Stimulated activated CD8-positive, alpha-beta memory T cell treated with anti-CD3 and anti-CD28 coated beads, Interleukin-12 subunit alpha, Interleukin-12 subunit beta, amount 100 ng/mL, for 24 hours (primary cell): ENCODE measurements around the gene RASGRF2.
"Not testable (repeated sequence)": the region's sequence is repeated elsewhere in the genome, so short reads cannot be mapped to it uniquely, and the experiment has no call there.

Experiments used
- DNase-seq: peaks from one replicate; pipeline ENCODE4 v3.0.0-alpha.2; 2020; ENCODE audit errors: extremely low read depth

RASGRF2 gene

GRCh38 chr5:81238460-81238859, 278.3 kb downstream of the RASGRF2 start:
- DNase-seq: no peak

- DNase-seq: no peak
Observed at GRCh38 chr5:81239613-81240012, 279.4 kb downstream of the RASGRF2 start.

GRCh38 chr5:81241001-81241400, 280.8 kb downstream of the RASGRF2 start:
- no peak for DNase-seq

- no peak for DNase-seq
Observed at GRCh38 chr5:81241961-81242648, 281.9 kb downstream of the RASGRF2 start.

GRCh38 chr5:81242906-81243436, 282.8 kb downstream of the RASGRF2 start:
- no peak for DNase-seq

- DNase-seq: no peak
Observed at GRCh38 chr5:81244451-81244850, 284.3 kb downstream of the RASGRF2 start.

GRCh38 chr5:81245871-81246235, 285.7 kb downstream of the RASGRF2 start:
- DNase-seq: no peak

GRCh38 chr5:81246697-81247096, 286.5 kb downstream of the RASGRF2 start:
- no peak for DNase-seq

- DNase-seq: no peak
Observed at GRCh38 chr5:81247441-81247972, 287.3 kb downstream of the RASGRF2 start.

- no peak for DNase-seq
Observed at GRCh38 chr5:81249240-81249639, 289.1 kb downstream of the RASGRF2 start.

- DNase-seq: no peak
Observed at GRCh38 chr5:81250004-81250403, 289.8 kb downstream of the RASGRF2 start.

- no peak for DNase-seq
Observed at GRCh38 chr5:81251922-81252321, 291.8 kb downstream of the RASGRF2 start.

- DNase-seq: no peak
Observed at GRCh38 chr5:81252904-81253303, 292.7 kb downstream of the RASGRF2 start.

GRCh38 chr5:81253875-81254274, 293.7 kb downstream of the RASGRF2 start:
- no peak for DNase-seq

GRCh38 chr5:81254886-81255559, 294.9 kb downstream of the RASGRF2 start:
- no peak for DNase-seq

GRCh38 chr5:81256766-81257165, 296.6 kb downstream of the RASGRF2 start:
- DNase-seq: no peak

- not testable (repeated sequence) for DNase-seq
Observed at GRCh38 chr5:81262796-81263195, 302.6 kb downstream of the RASGRF2 start.

GRCh38 chr5:81265101-81265500, 304.9 kb downstream of the RASGRF2 start:
- no peak for DNase-seq

- no peak for DNase-seq
Observed at GRCh38 chr5:81268521-81269196, 308.5 kb downstream of the RASGRF2 start.

- DNase-seq: no peak
Observed at GRCh38 chr5:81269751-81270393, 309.7 kb downstream of the RASGRF2 start.

GRCh38 chr5:81270394-81271027, 310.3 kb downstream of the RASGRF2 start:
- DNase-seq: not testable (repeated sequence)
